Myocyte (in vitro differentiated cells): ENCODE data around the gene AGBL3. TPM values are rescaled to one million over a fixed set of nuclear protein-coding genes. Genes with fewer than 3 reads are reported as not detected.
A peak's percentile ranks its signal among the peaks of the same experiment; 100 is the strongest.
"Not testable (repeated sequence)": the region's sequence is repeated elsewhere in the genome, so short reads cannot be mapped to it uniquely, and the experiment has no call there.

Experiments
- DNase-seq: peaks from one replicate; pipeline ENCODE4 v3.0.0-alpha.2; 2012; ENCODE audit warnings: low read depth
- total RNA-seq: library from RNA; depleted of rRNA; stranded (reverse); fragments of >200 nt; gene quantifications from 2 replicates; pipeline ENCODE4 v1.2.3, GENCODE V29; 2014

AGBL3 gene
- total RNA-seq, 1 donor from 2014 or later, result 6.5 TPM

DNA sequence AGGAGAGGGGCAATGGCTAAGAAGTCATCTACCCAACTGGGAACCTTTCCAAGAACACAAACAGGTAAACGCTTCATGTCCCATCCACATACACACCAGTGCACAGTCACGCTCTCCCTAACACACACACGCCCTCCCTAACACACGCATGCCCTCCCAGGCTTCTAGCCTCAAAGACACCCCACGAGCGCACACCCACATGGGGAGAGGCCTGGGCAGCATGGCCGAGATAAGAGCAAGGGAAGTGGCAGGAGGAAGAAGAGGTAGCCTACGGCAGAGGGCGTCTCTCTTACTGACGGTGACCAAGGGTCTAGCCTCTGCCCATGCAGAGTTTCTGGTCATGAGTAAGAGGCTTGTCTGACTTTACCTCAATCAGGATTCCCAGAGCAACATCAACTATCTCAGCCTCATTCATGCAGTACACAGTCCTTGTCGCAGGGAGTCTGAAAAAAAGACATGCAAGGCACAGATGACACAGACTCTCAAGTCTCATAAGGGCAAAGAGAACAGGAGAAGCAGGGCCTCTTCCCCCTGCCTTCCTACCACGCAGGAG is 181.1 kb downstream of the AGBL3 start:
- no peak for DNase-seq

DNA sequence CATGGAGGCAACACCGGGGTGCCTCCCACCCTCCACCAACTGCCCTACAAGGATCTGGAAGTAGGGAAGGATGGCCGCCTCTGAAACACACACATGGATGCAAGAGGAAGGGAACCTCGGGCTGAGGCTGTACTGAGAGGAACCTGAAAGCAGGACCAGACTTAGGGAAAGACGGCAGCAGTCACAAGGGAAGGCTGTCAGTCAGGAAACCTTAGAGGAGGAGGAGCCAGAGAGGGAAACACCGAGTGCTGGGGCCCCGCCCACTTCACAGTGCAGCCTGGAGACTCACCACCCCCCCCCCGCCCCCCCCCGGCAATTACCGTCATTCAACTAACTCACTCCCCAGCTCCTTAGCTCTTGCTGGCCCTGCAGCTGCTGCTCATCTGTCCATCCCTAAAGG is 181.7 kb downstream of the AGBL3 start:
- DNase-seq, result no peak

DNA sequence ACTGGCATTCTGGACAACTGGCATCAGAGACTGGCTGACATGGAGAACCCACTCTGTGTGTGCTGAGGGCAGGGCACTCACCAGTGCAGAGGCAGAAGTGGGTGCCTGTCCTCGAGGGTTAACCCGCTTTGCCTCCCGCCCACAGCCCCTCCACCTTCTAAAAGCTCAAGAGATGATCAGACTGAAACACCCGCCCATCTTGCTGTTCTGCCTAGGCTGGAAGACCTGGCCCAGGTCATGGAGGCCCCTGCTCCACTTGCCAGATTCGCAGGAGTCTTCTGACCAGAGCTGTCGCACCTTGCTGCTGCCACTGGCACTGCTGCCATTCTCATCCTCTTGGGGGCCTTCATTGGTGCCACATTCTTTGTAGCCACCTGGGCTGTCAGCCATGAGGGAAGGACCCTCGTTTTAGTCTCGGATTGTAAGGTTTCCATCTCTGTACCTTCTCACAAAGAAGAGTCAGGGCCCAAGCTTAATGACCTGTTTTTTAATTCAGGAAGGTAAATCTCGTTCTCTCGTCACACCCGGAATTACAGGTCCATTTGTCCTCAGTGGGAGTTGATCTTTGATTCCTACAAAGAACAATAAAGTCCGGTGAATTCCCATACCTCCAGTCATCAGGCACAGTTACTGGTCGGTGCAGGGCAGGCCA is 182.3 kb downstream of the AGBL3 start:
- no peak for DNase-seq

DNA sequence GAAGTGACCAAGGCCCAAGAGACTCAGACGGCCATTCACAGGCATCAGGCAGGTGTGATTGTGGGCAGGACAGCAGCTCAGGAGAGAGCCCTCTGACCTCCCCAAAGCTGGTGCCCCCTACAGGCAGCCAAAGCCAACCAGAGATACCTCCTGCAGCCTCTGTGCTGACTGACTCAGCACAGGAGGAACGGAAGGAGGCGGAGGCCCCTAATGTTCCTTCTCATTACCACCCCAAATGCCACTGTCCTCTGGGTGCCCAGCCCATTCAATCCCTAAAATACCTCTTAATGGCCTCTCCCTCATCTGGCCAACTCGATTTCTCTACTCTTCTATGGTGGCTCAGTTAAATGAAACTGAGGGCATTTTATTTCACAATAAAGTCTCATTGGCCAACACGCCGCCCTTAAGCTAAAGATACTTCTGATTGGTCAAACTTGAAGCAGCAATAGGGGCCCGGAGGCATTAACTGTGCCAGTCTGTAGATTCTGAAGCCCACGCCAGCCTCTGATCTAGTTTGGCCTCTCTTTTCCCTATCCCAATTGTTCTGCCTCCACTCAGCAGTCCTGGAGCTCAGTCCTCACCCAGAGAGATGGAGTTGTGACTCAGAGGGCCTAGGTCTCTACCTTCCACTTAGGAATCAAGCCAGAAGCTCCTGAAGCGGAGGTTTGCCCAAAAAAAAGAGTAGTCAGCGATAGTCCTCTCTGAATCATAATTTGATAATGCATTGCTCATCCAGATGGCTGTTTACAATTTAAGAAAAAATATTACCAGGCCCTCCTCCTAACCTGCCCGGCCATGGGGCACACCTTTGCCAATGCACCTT is 183.0 kb downstream of the AGBL3 start:
- DNase-seq, result peak; percentile 53

GRCh38 chr7:135169964-135170273 is 183.6 kb downstream of the AGBL3 start:
- no peak for DNase-seq

- DNase-seq, result peak; percentile 99
Observed at GRCh38 chr7:135170274-135170997, 184.1 kb downstream of the AGBL3 start, which contains the start of gene CYREN. TSS of gene CYREN (minus strand) at chr7:135170707. CDS start at chr7:135168922, 1,785 bp downstream.

DNA sequence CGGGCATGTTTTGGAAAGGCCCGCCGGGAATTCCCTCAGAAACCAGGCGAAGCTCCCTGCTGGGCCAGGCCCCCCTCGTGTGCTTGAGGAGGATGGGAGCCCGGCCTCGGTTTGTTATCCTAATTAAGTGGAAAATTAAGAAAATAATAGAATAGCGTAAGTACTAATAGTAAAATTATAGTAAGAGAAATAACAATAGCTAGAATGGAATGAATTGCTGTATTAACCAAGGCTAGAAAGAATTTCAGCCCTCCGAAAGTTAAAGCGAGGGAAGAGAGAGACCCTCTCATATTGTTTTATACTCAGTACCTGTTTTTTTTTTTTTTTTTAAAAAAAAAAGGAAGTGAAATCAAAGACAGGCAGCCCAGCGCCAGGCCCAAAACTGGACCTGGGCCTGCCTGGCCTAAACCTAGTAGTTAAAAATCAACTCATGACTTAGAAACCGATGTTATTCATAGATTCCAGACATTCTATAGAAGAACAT is 184.7 kb downstream of the AGBL3 start:
- DNase-seq, result not testable (repeated sequence)

- DNase-seq, result not testable (repeated sequence)
Observed at GRCh38 chr7:135171581-135172291, 185.4 kb downstream of the AGBL3 start.

GRCh38 chr7:135173916-135174315 is 187.6 kb downstream of the AGBL3 start:
- not testable (repeated sequence) for DNase-seq

GRCh38 chr7:135174941-135175340 is 188.6 kb downstream of the AGBL3 start:
- DNase-seq, result no peak

- DNase-seq, result no peak
Observed at GRCh38 chr7:135175931-135176330, 189.6 kb downstream of the AGBL3 start.

GRCh38 chr7:135177028-135177696 is 190.9 kb downstream of the AGBL3 start:
- DNase-seq, result no peak

DNA sequence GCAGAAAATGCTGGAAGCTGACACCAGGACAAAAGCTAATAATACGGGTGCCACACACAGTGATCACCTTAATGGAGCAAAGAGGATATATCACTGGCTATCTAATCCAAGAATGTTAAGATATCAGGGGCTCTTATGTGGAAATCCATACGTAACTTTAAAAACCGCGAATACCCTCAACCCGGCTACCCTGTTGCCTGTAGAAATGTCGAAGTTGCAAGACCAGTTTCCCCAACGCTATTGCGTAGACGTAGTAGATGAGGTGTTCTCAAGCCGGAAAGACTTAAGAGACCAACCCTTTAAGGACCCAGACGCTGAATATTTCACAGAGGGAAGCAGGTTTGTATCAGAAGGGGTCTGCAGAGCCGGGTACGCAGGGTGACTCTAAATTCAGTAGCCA is 192.1 kb downstream of the AGBL3 start:
- DNase-seq, result no peak

DNA sequence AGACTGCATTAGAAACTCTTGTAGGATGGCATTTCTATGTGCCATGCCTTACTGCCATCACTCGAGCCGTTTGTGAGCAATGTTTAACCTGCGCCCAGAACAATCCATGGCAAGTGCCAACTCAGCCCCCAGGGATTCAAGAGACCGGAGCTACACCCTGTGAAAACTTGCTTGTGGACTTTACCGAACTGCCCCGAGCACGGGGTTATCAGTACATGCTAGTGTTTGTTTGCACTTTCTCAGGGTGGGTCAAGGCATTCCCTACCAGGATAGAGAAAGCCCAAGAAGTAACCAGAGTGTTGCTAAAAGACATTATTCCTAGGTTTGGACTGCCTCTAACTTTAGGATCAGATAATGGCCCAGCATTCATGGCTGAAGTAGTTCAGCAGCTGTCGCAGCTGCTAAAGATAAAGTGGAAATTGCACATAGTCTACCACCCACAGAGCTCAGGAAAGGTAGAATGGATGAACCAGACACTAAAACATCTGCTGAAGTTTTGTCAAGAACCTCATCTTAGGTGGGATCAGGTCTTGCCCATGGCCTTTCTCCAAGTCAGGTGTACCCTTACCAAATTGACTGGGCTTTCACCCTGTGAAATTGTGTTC is 193.1 kb downstream of the AGBL3 start:
- no peak for DNase-seq

- DNase-seq, result peak; percentile 52
Observed at GRCh38 chr7:135180122-135180521, 193.8 kb downstream of the AGBL3 start.

GRCh38 chr7:135181261-135181928 is 195.1 kb downstream of the AGBL3 start:
- no peak for DNase-seq

- DNase-seq, result no peak
Observed at GRCh38 chr7:135181929-135182678, 195.8 kb downstream of the AGBL3 start.

DNA sequence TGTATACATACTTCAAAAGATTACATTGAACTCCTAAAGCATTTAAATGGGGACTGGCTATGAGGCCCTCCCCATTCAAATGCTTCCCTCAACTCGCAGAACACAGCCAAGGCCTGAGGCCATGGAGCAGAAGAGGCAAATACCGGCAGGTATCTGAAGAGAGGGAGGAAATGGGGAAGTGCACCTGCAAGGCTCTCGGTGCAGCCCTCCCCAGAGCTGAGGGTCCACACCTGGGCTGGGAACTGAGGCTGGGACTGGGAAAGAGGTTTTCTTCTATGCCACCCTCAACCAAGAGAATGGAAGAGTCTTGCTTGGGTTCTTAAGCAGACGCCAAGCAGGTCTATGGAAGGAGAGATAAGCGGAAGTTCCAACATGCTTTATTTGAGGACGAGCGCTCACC is 197.2 kb downstream of the AGBL3 start:
- DNase-seq, result no peak
